Pancreas (tissue), 10 donors: ENCODE measurements around the gene OVCA2. TPM values are rescaled to one million over a fixed set of nuclear protein-coding genes. Genes with fewer than 3 reads are reported as not detected.
A peak's percentile ranks its signal among the peaks of the same experiment; 100 is the strongest.

Experiments
- ATAC-seq, 4 donors: fragments of 200-7000 bp; cut with Tn5 transposase; one replicate each; pipeline versions ENCODE4 v1.8.0 to v1.9.1; 2020; ENCODE audit warnings: mild to moderate bottlenecking in 4 of 4, moderate library complexity in 4 of 4
- DNase-seq, 6 donors: peaks; one replicate each; pipeline ENCODE4 v3.0.0-alpha.2; 2020
- FAIRE-seq: peaks from 2 replicates; lab custom pipeline; 2012; peaks lifted over from hg19 to GRCh38; lab: Jason Lieb, UNC
- H3K27ac ChIP-seq, 4 donors: fragments of 200-600 bp; sonication (generic); 1 replicate in 3 of 4; 2 replicates in 1 of 4; pipeline versions ENCODE4 v1.5.0 to v1.8.0; 2020
- H3K27me3 ChIP-seq, 4 donors: fragments of 200-600 bp; one replicate each; pipeline ENCODE4 v1.8.0; 2021
- H3K36me3 ChIP-seq, 3 donors: fragments of 200-600 bp; sonication (generic) in 1 of 3; one replicate each; pipeline versions ENCODE4 v1.5.0 to v1.8.0; 2020 to 2021
- H3K4me1 ChIP-seq, 3 donors: fragments of 200-600 bp; one replicate each; pipeline ENCODE4 v1.8.0; 2021
- H3K4me3 ChIP-seq, 4 donors: fragments of 200-600 bp; sonication (generic) in 2 of 4; one replicate each; pipeline versions ENCODE4 v1.5.0 to v1.8.0; 2020 to 2021
- H3K9me3 ChIP-seq, 4 donors: fragments of 200-600 bp; one replicate each; pipeline ENCODE4 v1.8.0; 2021
- CTCF ChIP-seq, 4 donors: fragments of 200-600 bp; sonication (generic) in 3 of 4; IDR thresholded peaks; one replicate each; pipeline versions ENCODE4 v1.5.0 to v1.8.0; 2021; ENCODE audit warnings: antibody characterized with exemption in 4 of 4
- WGBS, 2 donors: extraction: QIAGEN DNeasy Blood & Tissue Kit; methylation state at CpG; one replicate each; pipeline ENCODE4 v1.1.7; 2013; 5-methylcytosine and 5-hydroxymethylcytosine counted together
- intact Hi-C, 3 donors: fragments of 100-400 bp; cut with DNase I; formaldehyde crosslinking; loops; one replicate each; pipeline versions ENCODE4 v1.11.1 to v1.14.2; 2022
- polyA plus RNA-seq, 2 donors: library from polyadenylated mRNA; stranded (reverse); fragments of 200-250 nt; gene quantifications; one replicate each; pipeline ENCODE4 v1.2.3, GENCODE V29; 2013
- total RNA-seq, 6 donors: library from RNA; stranded (reverse); fragmentation: NEBNext Ultra II Directional in 4 of 6; extraction: Animal tissue kit (Norgen Biotek cat#: 25700) in 4 of 6; gene quantifications; one replicate each; pipeline versions ENCODE4 v1.2.1 to v1.2.4, GENCODE V29; 2021 to 2023
- donor health status: healthy with polysubstance abuse.
- donor health status: DM: no; HTN: no; CAD: no; lungs with moderate emphysema.
- donor health status: DM: no; HTN: no; CAD: no.
- donor health status: control.
- donor health status: control.
- donor health status: Bipolar disorder and iron deficiency.
- donor health status: DM: yes; HTN: yes; CAD: no.
- donor health status: DM: no; HTN: no; CAD: no.
- donor health status: DM: no; HTN: no; CAD: no.
- donor health status: DM: yes; HTN: yes; CAD: no.

Gene OVCA2
- total and polyA plus RNA-seq, 8 donors, result 10.4 to 79.3 (median 18.6) TPM

- H3K4me1 ChIP-seq, result peaks cover 0 to 6% (median 0%) of the 10 kb centered on the region in 3 donors
- 75 to 82% methylated on average over 8 of the region's 8 CpGs for WGBS, 2 donors
- no peak for TF ChIP-seq CTCF (IDR thresholded peaks at IDR 0.05)
- no peaks in the 10 kb centered on the region for H3K27me3 ChIP-seq
- H3K36me3 ChIP-seq, result no peaks in the 10 kb centered on the region
- H3K9me3 ChIP-seq, result no peaks in the 10 kb centered on the region
- no peak for FAIRE-seq
- ATAC-seq, result no peak
- DNase-seq, result no peak
- H3K4me3 ChIP-seq, result no peak overlapping the region
- intact Hi-C loops, result no loop called here
- no peak overlapping the region for H3K27ac ChIP-seq
Measured at GRCh38 chr17:2019723-2020122, 22.1 kb upstream of the OVCA2 start.

- no peaks in the 10 kb centered on the region for H3K36me3 ChIP-seq
- no peak overlapping the region for H3K4me3 ChIP-seq
- intact Hi-C loops, result no loop called here
- H3K27me3 ChIP-seq, result no peaks in the 10 kb centered on the region
- no peaks in the 10 kb centered on the region for H3K9me3 ChIP-seq
- H3K27ac ChIP-seq, result no peak overlapping the region
- 59 to 64% methylated on average over 8 of the region's 8 CpGs for WGBS, 2 donors
- ATAC-seq, result no peak
- no peak for DNase-seq
- H3K4me1 ChIP-seq, result peaks cover 0 to 9% (median 0%) of the 10 kb centered on the region in 3 donors
- FAIRE-seq, result no peak
- no peak for TF ChIP-seq CTCF (IDR thresholded peaks at IDR 0.05)
Measured at GRCh38 chr17:2020721-2021120, 21.1 kb upstream of the OVCA2 start.

GRCh38 chr17:2022647-2023240 is 19.1 kb upstream of the OVCA2 start:
- ATAC-seq, result no peak
- H3K9me3 ChIP-seq, result no peaks in the 10 kb centered on the region
- no peak for TF ChIP-seq CTCF (IDR thresholded peaks at IDR 0.05)
- peaks cover 0 to 9% (median 0%) of the 10 kb centered on the region in 3 donors for H3K4me1 ChIP-seq
- no peaks in the 10 kb centered on the region for H3K36me3 ChIP-seq
- intact Hi-C loops, result no loop called here
- H3K27me3 ChIP-seq, result no peaks in the 10 kb centered on the region
- peak in 1 of 6 donors; percentile 57 for DNase-seq
- H3K27ac ChIP-seq, result no peak overlapping the region
- 79 to 85% methylated on average over 15 of the region's 15 CpGs for WGBS, 2 donors
- H3K4me3 ChIP-seq, result no peak overlapping the region
- no peak for FAIRE-seq

- intact Hi-C loops, result no loop called here
- FAIRE-seq (no peak), ATAC-seq (no peak), DNase-seq (peak in 1 of 6 donors; percentile 55)
- H3K4me3 ChIP-seq, result peak overlapping the region in 1 of 4 donors; percentile 61
- H3K4me1 ChIP-seq, result peaks cover 0 to 9% (median 0%) of the 10 kb centered on the region in 3 donors
- no peak overlapping the region for H3K27ac ChIP-seq
- WGBS, 2 donors, result 63 to 69% methylated on average over 16 of the region's 16 CpGs
- TF ChIP-seq CTCF (IDR thresholded peaks at IDR 0.05), result no peak
- no peaks in the 10 kb centered on the region for H3K27me3 ChIP-seq
- H3K9me3 ChIP-seq, result no peaks in the 10 kb centered on the region
- H3K36me3 ChIP-seq, result no peaks in the 10 kb centered on the region
Measured at GRCh38 chr17:2023256-2023655, 18.6 kb upstream of the OVCA2 start.
